ENCODE data around the gene WWOX. TPM values are rescaled to one million over a fixed set of nuclear protein-coding genes. Genes with fewer than 3 reads are reported as not detected.

The WWOX gene
- total and polyA plus RNA-seq, 2 of the 8 experiments (the other 6 are each of a cell fraction or from before 2014, with no cell fraction given): 5.4 to 16.7 TPM

- Histone ChIP-seq H4K8ac (ENCODE audit: extremely low read depth, insufficient read depth, low read length) (no peak overlapping the region), H3K9me3 (ENCODE audit: insufficient read depth in 2 of 2, low read depth in 1 of 2, low read length in 1 of 2) (no peaks in the 10 kb centered on the region), H4K5ac (ENCODE audit: insufficient read length, low read depth, low read length) (no peak overlapping the region), H2AK5ac (ENCODE audit: low read depth, low read length) (no peak overlapping the region), H3K36me3 (ENCODE audit: control insufficient read depth in 2 of 4, insufficient read depth in 4 of 4, low read length in 3 of 4) (no peaks in the 10 kb centered on the region), H2BK120ac (replicated peaks; ENCODE audit: low read depth, low read length) (no peak overlapping the region), H4K91ac (replicated peaks; ENCODE audit: insufficient read length, low read length) (no peak overlapping the region), H3K56ac (replicated peaks; ENCODE audit: insufficient read length, low read depth, low read length) (no peak overlapping the region), H2BK20ac (ENCODE audit: low read length) (no peak overlapping the region), H2BK15ac (ENCODE audit: low read length) (0 out of 2 replicates have a peak overlapping the region, but pooled peaks have one; percentile 67), H3K23ac (ENCODE audit: insufficient read length) (no peak overlapping the region), H3K4me3 (ENCODE audit: extremely low read depth in 1 of 4, insufficient read depth in 2 of 4, low read depth in 3 of 4, low read length in 4 of 4) (no peak overlapping the region), H2BK5ac (ENCODE audit: low read depth, low read length) (no peak overlapping the region), H3K23me2 (ENCODE audit: low read depth, low read length) (no peaks in the 10 kb centered on the region), H3K79me1 (ENCODE audit: low read depth, low read length) (no peaks in the 10 kb centered on the region), H4K20me1 (replicated peaks in 1 of 2; ENCODE audit: control insufficient read depth in 1 of 2, insufficient read depth in 2 of 2, low read length in 2 of 2) (no peaks in the 10 kb centered on the region), H3K18ac (ENCODE audit: extremely low read depth, low read length) (no peak overlapping the region), H2BK12ac (ENCODE audit: low read depth, low read length) (peak overlapping the region; percentile 30; the same call in 1 of the 2 replicates), H3K9ac (replicated peaks in 1 of 4; ENCODE audit: extremely low read depth in 1 of 4, low read depth in 3 of 4, low read length in 3 of 4) (no peak overlapping the region), H2AFZ (ENCODE audit: low read length) (no peak overlapping the region), H3K14ac (ENCODE audit: insufficient read length) (no peak overlapping the region), H3K79me2 (ENCODE audit: control insufficient read depth in 1 of 2, insufficient read depth in 2 of 2, low read length in 2 of 2) (no peaks in the 10 kb centered on the region), H3K4ac (replicated peaks; ENCODE audit: insufficient read length, low read depth, low read length) (no peak overlapping the region), H3K27me3 (replicated peaks in 1 of 4; ENCODE audit: control insufficient read depth in 3 of 4, extremely low read depth in 1 of 4, insufficient read depth in 3 of 4, low read length in 3 of 4) (no peaks in the 10 kb centered on the region), H3K27ac (ENCODE audit: low read depth, low read length) (no peak overlapping the region), H3K4me2 (ENCODE audit: insufficient read depth in 1 of 2, low read depth in 2 of 2, low read length in 2 of 2) (no peak overlapping the region), H3K4me1 (replicated peaks in 1 of 4; ENCODE audit: control insufficient read depth in 3 of 4, insufficient read depth in 4 of 4, low read length in 3 of 4) (no peaks in the 10 kb centered on the region)
- CTCF ChIA-PET (ENCODE audit: partially characterized antibody): interaction anchor here (0.6 to 1.8 kb wide), 3 partner anchors 9 to 45 kb away, joined by 3 to 8 read pairs (median 6); no protein-coding TSS in a partner anchor
- WGBS, 2 experiments (ENCODE audit: extremely low coverage in 1 of 2, insufficient coverage in 1 of 2, insufficient read length in 1 of 2, insufficient replicate concordance in 2 of 2, low coverage in 1 of 2, low lambda C conversion rate in 2 of 2, missing lambda C conversion rate in 1 of 2): 97% methylated on average over 8 of the region's 9 CpGs; no CpG with 5 or more reads in 1 of the 2 experiments
- POLR2A ChIA-PET (ENCODE audit: partially characterized antibody): interaction anchor here (0.9 kb wide), 1 partner anchor 14 kb away, joined by 3 read pairs; no protein-coding TSS in a partner anchor
- TF ChIP-seq CREB1 (IDR thresholded peaks at IDR 0.05) (no peak), RBBP5 (IDR thresholded peaks at IDR 0.05; ENCODE audit: borderline replicate concordance, low read depth, low read length) (no peak), EZH2 (IDR thresholded peaks at IDR 0.05; ENCODE audit: low read depth, low read length, severe bottlenecking) (no peak), TEAD4 (IDR thresholded peaks at IDR 0.05; ENCODE audit: low read depth, low read length) (no peak), FOSL1 (IDR thresholded peaks at IDR 0.05; ENCODE audit: insufficient read depth, low read depth, low read length) (no peak)
- FAIRE-seq (no peak), DNase-seq (ENCODE audit: low read depth in 1 of 2, low spot score in 2 of 2) (no peak)
These were observed 922.7 kb downstream of the WWOX start for GRCh38 chr16:79021991-79022630.

Measured in H1 (cell line).